GM12873 (cell line): ENCODE data around the gene ALPP.

Source experiments
- CTCF ChIP-seq: IDR thresholded peaks from 2 replicates; pipeline ENCODE4 v1.5.1; 2012; ENCODE audit warnings: low read depth, mild to moderate bottlenecking, moderate library complexity, low read length, control low read depth; ENCODE audit not compliant: insufficient read depth; ENCODE audit errors: missing control alignments

ALPP gene

GRCh38 chr2:232375164-232375563 is 3.4 kb upstream of the ALPP start:
- TF ChIP-seq CTCF: no peak

- TF ChIP-seq CTCF: no peak
These were observed 2.3 kb upstream of the ALPP start for GRCh38 chr2:232376260-232376659.

GRCh38 chr2:232376713-232377112 is 1.8 kb upstream of the ALPP start:
- no peak for TF ChIP-seq CTCF

- TF ChIP-seq CTCF: no peak
These were observed 1.2 kb upstream of the ALPP start for GRCh38 chr2:232377319-232377718.

- TF ChIP-seq CTCF: no peak
These were observed 463 bp upstream of the ALPP start for GRCh38 chr2:232377841-232378734.

GRCh38 chr2:232382331-232383225 is 4.0 kb downstream of the ALPP start:
- TF ChIP-seq CTCF: no peak

- TF ChIP-seq CTCF: no peak
These were observed 5.9 kb downstream of the ALPP start for GRCh38 chr2:232384466-232384865.
